Gastroesophageal sphincter (tissue), 4 donors: ENCODE results near the gene MGRN1. TPM values are rescaled to one million over a fixed set of nuclear protein-coding genes. Genes with fewer than 3 reads are reported as not detected.

Experiments
- ATAC-seq: fragments of 150-250 bp; one replicate; pipeline ENCODE4 v1.9.1; 2016; ENCODE audit warnings: mild to moderate bottlenecking, moderate library complexity
- H3K27ac ChIP-seq, 4 donors: fragments of 200-600 bp; sonication (generic) in 3 of 4; 1 replicate in 3 of 4; 2 replicates in 1 of 4; pipeline ENCODE4 v1.5.1; 2016 to 2019
- H3K27me3 ChIP-seq: fragments of 200-600 bp; sonication (generic); one replicate; pipeline ENCODE4 v1.5.1; 2019
- H3K36me3 ChIP-seq, 2 donors: fragments of 200-600 bp; sonication (generic); one replicate each; pipeline ENCODE4 v1.5.1; 2019; ENCODE audit warnings: control low read depth in 1 of 2
- H3K4me1 ChIP-seq, 3 donors: fragments of 200-600 bp; sonication (generic); 1 replicate in 2 of 3; 2 replicates in 1 of 3; pipeline ENCODE4 v1.5.1; 2016 to 2019; ENCODE audit warnings: control low read depth in 2 of 3
- H3K4me3 ChIP-seq, 2 donors: fragments of 200-600 bp; sonication (generic); one replicate each; pipeline ENCODE4 v1.5.1; 2019; ENCODE audit warnings: mild to moderate bottlenecking in 1 of 2, moderate library complexity in 1 of 2
- H3K9me3 ChIP-seq, 3 donors: fragments of 200-600 bp; sonication (generic); one replicate each; pipeline ENCODE4 v1.5.1; 2017 to 2019; ENCODE audit warnings: control low read depth in 2 of 3
- EP300 ChIP-seq: sonication (generic); formaldehyde crosslinking; IDR thresholded peaks from one replicate; pipeline ENCODE4 v1.6.1; 2017; ENCODE audit warnings: antibody characterized with exemption, mild to moderate bottlenecking
- POLR2A ChIP-seq, 2 donors: fragments of 450-650 bp; IDR thresholded peaks; one replicate each; pipeline ENCODE4 v1.6.1; 2017; ENCODE audit warnings: antibody characterized with exemption in 2 of 2, mild to moderate bottlenecking in 2 of 2, moderate library complexity in 1 of 2
- POLR2AphosphoS5 ChIP-seq: sonication (generic); formaldehyde crosslinking; IDR thresholded peaks from one replicate; pipeline ENCODE4 v1.6.1; 2017; ENCODE audit warnings: antibody characterized with exemption
- WGBS, 2 donors: methylation state at CpG; one replicate each; pipeline ENCODE4 v1.1.5; 2018; ENCODE audit warnings: low coverage in 1 of 2; 5-methylcytosine and 5-hydroxymethylcytosine counted together
- total RNA-seq, 4 donors: library from RNA; depleted of rRNA; stranded (reverse); fragments of >200 nt; gene quantifications; one replicate each; pipeline ENCODE4 v1.1.0, GENCODE V29; 2016
- TF ChIP-seq, protein P1 (sequence below), 4 experiments: fragments of 200-600 bp in 2 of 4; fragments of 450-650 bp in 2 of 4; sonication (generic) in 1 of 4; IDR thresholded peaks; one replicate each; pipeline ENCODE4 v1.5.1; 2017 to 2019; ENCODE audit warnings: antibody characterized with exemption in 4 of 4, mild to moderate bottlenecking in 2 of 4, moderate library complexity in 2 of 4

The MGRN1 gene
- total RNA-seq, 4 donors from 2014 or later = 29.2 to 67.0 (median 40.5) TPM

DNA sequence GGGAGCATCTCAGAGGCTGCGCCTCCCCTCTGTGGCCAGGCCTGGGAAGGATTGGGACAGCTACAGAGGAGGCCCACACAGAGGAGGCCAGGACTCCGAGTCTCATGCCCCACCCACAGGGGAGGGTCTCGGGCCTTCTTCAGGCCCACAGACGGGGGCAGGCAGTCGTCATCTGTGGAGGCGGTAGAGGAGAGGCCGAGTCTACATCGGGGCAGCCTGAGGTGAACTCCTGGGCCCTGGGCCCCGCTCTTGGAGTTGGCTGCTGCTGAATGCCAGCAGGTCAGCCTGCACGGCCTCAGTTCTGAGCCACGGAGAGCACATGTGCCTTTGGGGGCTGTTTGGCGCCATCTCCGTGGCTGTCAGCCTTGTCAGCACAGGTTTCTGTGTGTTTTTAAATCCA is 60.7 kb downstream of the MGRN1 start:
- no peaks in the 10 kb centered on the region for H3K27me3 ChIP-seq
- H3K9me3 ChIP-seq = no peaks in the 10 kb centered on the region
- H3K36me3 ChIP-seq = peaks cover 0 to 100% of the 10 kb centered on the region in 2 donors
- TF ChIP-seq POLR2A (IDR thresholded peaks at IDR 0.05) (no peak), POLR2AphosphoS5 (no peak), EP300 (no peak)
- TF ChIP-seq, protein P1, sequence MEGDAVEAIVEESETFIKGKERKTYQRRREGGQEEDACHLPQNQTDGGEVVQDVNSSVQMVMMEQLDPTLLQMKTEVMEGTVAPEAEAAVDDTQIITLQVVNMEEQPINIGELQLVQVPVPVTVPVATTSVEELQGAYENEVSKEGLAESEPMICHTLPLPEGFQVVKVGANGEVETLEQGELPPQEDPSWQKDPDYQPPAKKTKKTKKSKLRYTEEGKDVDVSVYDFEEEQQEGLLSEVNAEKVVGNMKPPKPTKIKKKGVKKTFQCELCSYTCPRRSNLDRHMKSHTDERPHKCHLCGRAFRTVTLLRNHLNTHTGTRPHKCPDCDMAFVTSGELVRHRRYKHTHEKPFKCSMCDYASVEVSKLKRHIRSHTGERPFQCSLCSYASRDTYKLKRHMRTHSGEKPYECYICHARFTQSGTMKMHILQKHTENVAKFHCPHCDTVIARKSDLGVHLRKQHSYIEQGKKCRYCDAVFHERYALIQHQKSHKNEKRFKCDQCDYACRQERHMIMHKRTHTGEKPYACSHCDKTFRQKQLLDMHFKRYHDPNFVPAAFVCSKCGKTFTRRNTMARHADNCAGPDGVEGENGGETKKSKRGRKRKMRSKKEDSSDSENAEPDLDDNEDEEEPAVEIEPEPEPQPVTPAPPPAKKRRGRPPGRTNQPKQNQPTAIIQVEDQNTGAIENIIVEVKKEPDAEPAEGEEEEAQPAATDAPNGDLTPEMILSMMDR (IDR thresholded peaks at IDR 0.05) = no peak
- H3K27ac ChIP-seq = no peak overlapping the region
- H3K4me3 ChIP-seq = no peak overlapping the region
- ATAC-seq = no peak
- H3K4me1 ChIP-seq = peaks cover 0 to 31% (median 5%) of the 10 kb centered on the region in 3 donors
- WGBS, 2 donors = 80% methylated on average over 1 of the region's 13 CpGs; no CpG with 5 or more reads in 1 of the 2 donors

DNA sequence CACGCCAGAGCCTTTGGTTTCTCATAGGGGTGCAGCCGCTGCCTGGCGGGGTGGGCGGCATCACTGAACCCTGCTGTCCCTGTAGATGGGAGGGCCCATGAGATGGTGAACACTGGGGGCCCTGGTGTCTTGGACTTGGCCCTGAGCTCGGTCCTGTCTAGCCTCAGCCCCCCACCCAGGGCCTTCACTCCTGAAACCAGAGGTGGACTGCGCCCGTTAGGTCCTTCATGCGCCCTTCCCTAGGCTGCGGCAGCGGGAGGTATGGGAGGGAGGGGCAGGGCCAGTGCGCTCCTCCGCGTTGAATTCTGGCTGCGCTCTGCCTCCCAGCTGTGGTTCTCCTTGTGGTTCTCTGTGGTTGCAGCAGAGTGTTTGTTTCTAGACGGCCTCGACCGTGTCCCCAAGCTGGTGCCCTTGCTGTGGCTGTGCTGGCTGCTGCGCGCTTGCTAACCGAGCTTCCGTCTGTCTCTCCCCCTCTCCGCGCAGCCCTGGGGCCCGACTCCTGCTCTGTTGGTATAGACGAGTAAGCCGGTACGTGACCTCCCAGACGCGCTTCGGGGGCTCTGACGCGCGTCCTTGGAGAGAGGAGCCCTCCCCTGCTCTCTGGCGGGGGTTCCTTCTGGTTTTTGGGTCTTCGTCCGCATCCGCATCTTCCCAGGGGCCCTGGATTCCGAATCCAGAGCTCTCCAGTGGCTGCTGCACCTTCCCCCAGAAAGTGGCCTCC is 61.3 kb downstream of the MGRN1 start:
- no peak for ATAC-seq
- Histone ChIP-seq H3K9me3 (no peaks in the 10 kb centered on the region), H3K4me1 (peaks cover 0 to 27% (median 1%) of the 10 kb centered on the region in 3 donors), H3K27ac (no peak overlapping the region), H3K36me3 (peaks cover 0 to 96% of the 10 kb centered on the region in 2 donors), H3K4me3 (no peak overlapping the region), H3K27me3 (no peaks in the 10 kb centered on the region)
- WGBS, 2 donors = 95 to 100% methylated on average over 4 to 7 of the region's 38 CpGs
- TF ChIP-seq, protein P1 (IDR thresholded peaks at IDR 0.05) = no peak
- TF ChIP-seq POLR2AphosphoS5 (no peak), POLR2A (IDR thresholded peaks at IDR 0.05) (no peak), EP300 (no peak)

DNA sequence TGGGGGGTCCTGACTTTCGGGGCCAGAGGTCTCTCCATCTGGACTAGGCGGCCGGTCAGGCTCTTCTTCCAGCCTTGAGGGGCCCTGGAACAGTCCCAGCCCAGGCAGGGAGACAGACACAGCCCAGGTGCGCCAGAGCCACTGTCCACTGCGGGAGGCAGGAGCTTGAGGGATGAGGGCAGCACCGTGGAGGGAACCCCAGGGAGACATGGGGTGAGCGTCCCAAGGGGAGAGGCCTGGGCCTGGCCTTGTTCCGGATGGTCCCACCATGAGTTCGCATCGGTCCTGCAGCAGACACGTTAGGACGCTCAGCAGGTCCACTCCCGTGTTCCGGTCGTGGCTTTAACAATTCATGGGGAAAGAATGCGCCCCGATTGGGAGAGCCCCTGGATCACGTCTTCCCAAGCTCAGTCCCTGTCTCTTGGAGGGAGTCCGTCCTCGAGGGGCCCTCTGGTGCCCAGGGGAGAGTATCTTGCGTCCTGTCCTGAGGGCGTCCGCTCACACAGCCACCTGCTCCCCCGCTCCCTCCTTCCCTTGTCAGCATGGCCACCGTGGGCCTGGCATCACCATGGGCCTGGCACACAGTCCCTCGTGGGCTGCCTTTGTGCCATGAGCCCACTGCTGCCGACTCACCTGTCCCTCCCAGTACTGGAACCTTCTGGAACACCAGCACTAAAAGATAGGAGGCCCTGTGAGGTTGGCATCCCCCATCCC is 62.0 kb downstream of the MGRN1 start:
- H3K27ac ChIP-seq = no peak overlapping the region
- no peak for ATAC-seq
- no peaks in the 10 kb centered on the region for H3K9me3 ChIP-seq
- no peaks in the 10 kb centered on the region for H3K27me3 ChIP-seq
- H3K36me3 ChIP-seq = peaks cover 0 to 89% of the 10 kb centered on the region in 2 donors
- TF ChIP-seq, protein P1 (IDR thresholded peaks at IDR 0.05) = no peak
- TF ChIP-seq POLR2AphosphoS5 (no peak), POLR2A (IDR thresholded peaks at IDR 0.05) (no peak), EP300 (no peak)
- H3K4me3 ChIP-seq = no peak overlapping the region
- 85% methylated on average over 10 of the region's 27 CpGs; no CpG with 5 or more reads in 1 of the 2 donors for WGBS, 2 donors
- H3K4me1 ChIP-seq = peaks cover 0 to 20% (median 0%) of the 10 kb centered on the region in 3 donors

DNA sequence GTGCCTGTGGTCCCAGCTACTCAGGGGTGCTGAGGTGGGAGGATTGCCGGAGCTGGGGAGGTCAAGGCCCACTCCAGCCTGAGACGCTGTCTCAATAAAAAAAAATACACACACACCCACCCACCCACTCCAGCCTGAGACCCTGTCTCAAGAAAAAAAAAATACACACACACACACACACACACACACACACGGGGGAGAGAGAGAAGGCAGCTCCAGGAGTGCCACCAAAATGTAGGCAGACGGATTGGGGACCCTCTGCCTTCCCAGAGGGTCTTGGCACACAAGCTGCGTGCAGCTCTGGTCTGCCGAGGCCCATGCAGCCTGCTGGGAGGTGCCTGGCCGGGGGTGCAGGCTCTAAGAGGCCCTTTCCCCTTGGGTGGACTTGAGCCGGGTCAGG is 62.8 kb downstream of the MGRN1 start:
- TF ChIP-seq, protein P1 (IDR thresholded peaks at IDR 0.05) = no peak
- no peak for ATAC-seq
- Histone ChIP-seq H3K27ac (no peak overlapping the region), H3K9me3 (no peaks in the 10 kb centered on the region), H3K36me3 (peaks cover 0 to 81% of the 10 kb centered on the region in 2 donors), H3K4me3 (no peak overlapping the region), H3K27me3 (no peaks in the 10 kb centered on the region), H3K4me1 (peaks cover 0 to 16% (median 0%) of the 10 kb centered on the region in 3 donors)
- 69 to 89% methylated on average over 3 to 4 of the region's 8 CpGs for WGBS, 2 donors
